Chondrocyte (in vitro differentiated cells): ENCODE measurements around the gene FAM78A. TPM values are rescaled to one million over a fixed set of nuclear protein-coding genes. Genes with fewer than 3 reads are reported as not detected.
"Not testable (repeated sequence)": the region's sequence is repeated elsewhere in the genome, so short reads cannot be mapped to it uniquely, and the experiment has no call there.

Experiments used
- DNase-seq: peaks from one replicate; pipeline ENCODE4 v3.0.0; 2021; ENCODE audit warnings: mixed read lengths, low spot score
- H3K27ac Mint-ChIP-seq: one replicate; pipeline ENCODE4 v1.8.0; 2021; ENCODE audit warnings: mild to moderate bottlenecking, moderate library complexity, mixed read lengths; ENCODE audit not compliant: unreplicated experiment
- H3K27me3 Mint-ChIP-seq: 2 replicates; pipeline ENCODE4 v1.8.0; 2021; ENCODE audit warnings: low read depth, mixed read lengths
- H3K36me3 Mint-ChIP-seq: 2 replicates; pipeline ENCODE4 v1.8.0; 2021; ENCODE audit warnings: low read depth, mixed read lengths
- H3K4me1 Mint-ChIP-seq: 2 replicates; pipeline ENCODE4 v1.8.0; 2021; ENCODE audit warnings: low read depth, mild to moderate bottlenecking, mixed read lengths
- H3K4me3 Mint-ChIP-seq: one replicate; pipeline ENCODE4 v1.8.0; 2021; ENCODE audit warnings: mild to moderate bottlenecking, moderate library complexity, mixed read lengths; ENCODE audit not compliant: unreplicated experiment
- H3K9me3 Mint-ChIP-seq: 2 replicates; pipeline ENCODE4 v1.8.0; 2021; ENCODE audit warnings: low read depth, mixed read lengths
- CTCF ChIP-seq: fragments of 200-600 bp; sonication (generic); IDR thresholded peaks from 2 replicates; pipeline ENCODE4 v1.5.0; 2021; ENCODE audit warnings: antibody characterized with exemption, mild to moderate bottlenecking, moderate library complexity
- total RNA-seq: library from RNA; stranded (reverse); gene quantifications from 3 replicates; pipeline ENCODE4 v1.2.1, GENCODE V29; 2021

FAM78A gene
- total RNA-seq, 1 donor from 2014 or later: 1.6 TPM

GRCh38 chr9:131270171-131271015 is 5.9 kb downstream of the FAM78A start:
- H3K36me3 Mint-ChIP-seq: no peaks in the 10 kb centered on the region
- no peak for TF ChIP-seq CTCF
- H3K4me1 Mint-ChIP-seq: no peaks in the 10 kb centered on the region
- H3K9me3 Mint-ChIP-seq: no peaks in the 10 kb centered on the region
- no peak overlapping the region for H3K4me3 Mint-ChIP-seq
- no peaks in the 10 kb centered on the region for H3K27me3 Mint-ChIP-seq
- no peak overlapping the region for H3K27ac Mint-ChIP-seq
- no peak for DNase-seq

DNA sequence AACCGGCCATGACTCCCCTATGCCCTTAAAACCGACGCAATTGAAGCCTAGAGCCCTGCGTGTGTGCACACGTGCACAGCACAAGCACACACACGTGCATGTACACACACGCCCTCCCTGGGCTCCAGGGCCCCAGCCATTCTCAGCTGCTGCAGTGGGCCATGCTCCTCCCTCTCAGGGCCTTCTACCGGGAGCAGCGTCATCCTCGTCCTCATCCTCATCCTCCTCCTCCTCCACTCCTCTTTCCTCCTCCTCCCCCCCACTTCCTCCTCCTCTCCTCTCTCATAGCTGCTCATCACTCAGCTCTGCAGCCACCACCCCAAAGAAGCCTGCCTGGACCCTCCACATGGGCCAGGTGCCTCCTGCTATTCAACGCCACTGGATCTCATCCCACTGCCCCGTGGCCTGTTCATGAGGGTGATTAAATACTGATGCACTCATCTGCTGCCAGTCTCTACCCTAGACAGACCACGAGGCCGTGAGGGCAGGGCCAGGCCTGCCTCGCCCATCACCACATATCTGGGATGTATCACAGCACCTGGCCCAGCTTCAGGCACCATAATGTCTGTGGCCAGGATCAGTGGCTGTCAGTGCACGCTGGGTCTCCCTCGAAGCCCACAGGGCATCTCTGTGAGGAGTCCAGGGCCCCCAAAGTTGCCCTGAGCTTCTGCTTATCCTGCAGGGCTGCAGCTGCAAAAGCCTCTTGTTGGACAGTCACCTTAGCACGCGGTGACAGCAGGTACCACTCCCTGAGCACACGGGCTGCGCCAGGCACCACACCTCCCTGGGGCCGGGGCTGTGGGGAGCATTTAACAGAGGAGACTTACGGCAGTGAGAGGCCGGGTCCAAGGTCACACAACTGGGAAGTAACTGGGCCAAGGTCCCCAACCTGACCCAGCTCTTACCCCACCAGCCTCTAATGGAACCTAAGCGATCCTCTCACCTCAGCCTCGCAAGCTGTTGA is 9.8 kb downstream of the FAM78A start:
- DNase-seq: no peak
- Mint-ChIP-seq H3K27me3 (no peaks in the 10 kb centered on the region), H3K4me3 (no peak overlapping the region), H3K4me1 (no peaks in the 10 kb centered on the region), H3K9me3 (no peaks in the 10 kb centered on the region), H3K27ac (no peak overlapping the region), H3K36me3 (no peaks in the 10 kb centered on the region)
- TF ChIP-seq CTCF: no peak

DNA sequence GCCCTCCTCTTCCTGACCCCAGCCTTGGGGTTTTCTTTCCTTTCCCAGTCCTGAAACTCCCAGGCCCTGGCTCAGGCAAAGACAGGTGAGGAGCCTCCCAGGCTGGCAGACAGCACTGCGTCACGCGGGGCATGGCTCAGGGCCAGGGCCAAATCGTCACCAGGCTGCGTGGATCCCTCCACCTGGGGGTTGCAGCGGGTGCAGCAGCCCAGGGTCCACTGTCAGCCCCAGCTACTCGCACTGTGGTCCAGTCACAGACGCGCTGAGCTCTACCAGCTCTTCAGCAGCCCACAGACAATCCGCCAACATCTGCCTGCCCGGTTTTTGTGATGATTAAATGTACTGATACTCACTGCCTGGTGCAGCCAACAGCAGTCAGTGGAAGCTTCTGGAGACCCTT is 12.1 kb downstream of the FAM78A start:
- H3K9me3 Mint-ChIP-seq: no peaks in the 10 kb centered on the region
- H3K27me3 Mint-ChIP-seq: no peaks in the 10 kb centered on the region
- peaks cover 5% of the 10 kb centered on the region for H3K36me3 Mint-ChIP-seq
- no peak for TF ChIP-seq CTCF
- no peak overlapping the region for H3K4me3 Mint-ChIP-seq
- no peak overlapping the region for H3K27ac Mint-ChIP-seq
- no peak for DNase-seq
- H3K4me1 Mint-ChIP-seq: no peaks in the 10 kb centered on the region

DNA sequence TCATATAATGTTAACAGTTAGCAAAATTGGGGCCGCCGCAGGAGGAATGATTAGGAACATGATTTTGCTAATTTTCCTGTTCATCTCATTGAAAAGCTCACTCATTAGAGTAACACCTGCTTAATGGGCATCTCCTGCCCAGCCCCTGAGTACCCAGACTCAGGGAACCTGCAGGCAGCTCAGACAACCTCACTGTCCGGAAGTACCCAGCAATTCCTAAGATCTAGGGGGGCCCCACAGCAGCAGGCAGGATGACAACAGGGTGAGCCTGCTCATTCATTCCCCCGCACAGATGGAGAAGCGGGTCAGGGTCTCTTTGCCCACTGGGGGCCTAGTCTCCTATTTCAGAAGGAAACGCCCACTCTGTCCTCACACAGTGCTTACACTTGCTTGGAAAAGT is 12.6 kb downstream of the FAM78A start:
- no peaks in the 10 kb centered on the region for H3K27me3 Mint-ChIP-seq
- DNase-seq: no peak
- H3K36me3 Mint-ChIP-seq: peaks cover 5% of the 10 kb centered on the region
- no peak overlapping the region for H3K4me3 Mint-ChIP-seq
- H3K9me3 Mint-ChIP-seq: no peaks in the 10 kb centered on the region
- H3K4me1 Mint-ChIP-seq: no peaks in the 10 kb centered on the region
- H3K27ac Mint-ChIP-seq: no peak overlapping the region
- TF ChIP-seq CTCF: no peak

DNA sequence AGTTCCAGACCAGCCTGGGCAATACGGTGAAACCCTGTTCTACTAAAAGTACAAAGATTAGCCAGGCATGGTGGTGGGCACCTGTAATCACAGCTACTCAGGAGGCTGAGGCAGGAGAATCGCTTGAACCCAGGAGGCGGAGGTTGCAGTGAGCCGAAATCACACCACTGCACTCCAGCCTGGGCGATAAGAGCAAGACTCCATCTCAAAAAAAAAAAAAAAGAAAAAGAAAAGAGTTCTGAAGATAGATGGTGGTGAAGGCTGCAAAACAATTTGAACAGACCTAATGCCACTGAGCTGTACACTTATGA is 13.3 kb downstream of the FAM78A start:
- H3K36me3 Mint-ChIP-seq, H3K27ac Mint-ChIP-seq, DNase-seq, H3K4me1 Mint-ChIP-seq, H3K4me3 Mint-ChIP-seq, H3K9me3 Mint-ChIP-seq, H3K27me3 Mint-ChIP-seq: not testable (repeated sequence)
